ENCODE results near the gene SLC39A1.

Gene SLC39A1

GRCh38 chr1:153946622-153947241 lies 16.6 kb downstream of the SLC39A1 start, which contains the start of gene DENND4B:
DENND4B (minus strand) TSS chr1:153946718; CDS start chr1:153944374, 2,344 bp downstream.
- DNase-seq: peak; percentile 91

DNA sequence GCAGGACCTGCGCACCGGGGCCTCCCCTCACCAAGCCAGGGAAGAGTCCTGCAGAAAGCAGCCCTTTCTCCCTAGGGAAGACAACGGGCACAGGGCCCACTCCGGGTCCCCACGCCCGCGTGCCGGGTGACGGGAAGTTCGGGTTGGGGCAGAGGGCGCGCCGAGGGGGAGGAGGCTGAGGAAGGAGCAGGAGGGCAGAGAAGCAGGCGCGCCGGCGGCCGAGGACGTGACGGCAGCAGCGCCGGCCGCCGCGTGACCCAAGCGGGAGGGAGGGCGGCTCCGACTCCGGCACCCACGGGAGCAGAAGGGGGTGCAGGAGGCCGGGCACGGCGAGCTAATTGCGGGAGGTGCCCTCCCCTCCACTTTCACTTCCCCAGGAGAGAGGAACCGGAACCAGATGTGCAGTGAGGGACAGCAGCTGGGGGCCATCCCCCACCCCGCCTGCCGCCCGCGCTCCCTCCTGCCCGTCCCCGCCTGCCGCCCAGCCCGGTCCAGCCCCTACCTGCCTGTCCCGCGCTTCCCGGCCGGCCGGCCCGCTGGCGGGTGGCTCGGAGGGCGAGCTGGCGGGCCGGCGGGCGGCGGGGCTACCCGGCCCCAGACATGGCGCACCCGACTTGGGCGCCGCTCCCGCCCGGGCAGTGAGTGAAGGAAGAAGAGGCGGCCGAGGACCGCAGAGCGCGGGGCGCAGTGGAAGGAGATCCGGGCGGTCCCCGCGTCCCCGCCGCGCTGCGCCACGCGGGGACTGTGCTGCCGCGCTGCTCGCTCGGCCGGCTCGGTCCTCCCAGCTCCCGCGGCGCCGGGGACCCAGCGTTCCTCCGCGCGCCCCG lies 17.3 kb downstream of the SLC39A1 start:
- DNase-seq: peak; percentile 80

- DNase-seq: peak; percentile 57
Measured at GRCh38 chr1:153945131-153945794, 18.1 kb downstream of the SLC39A1 start.

- DNase-seq: no peak
Measured at GRCh38 chr1:153944827-153945117, 18.6 kb downstream of the SLC39A1 start.

GRCh38 chr1:153944005-153944826 lies 19.1 kb downstream of the SLC39A1 start:
- no peak for DNase-seq

DNA sequence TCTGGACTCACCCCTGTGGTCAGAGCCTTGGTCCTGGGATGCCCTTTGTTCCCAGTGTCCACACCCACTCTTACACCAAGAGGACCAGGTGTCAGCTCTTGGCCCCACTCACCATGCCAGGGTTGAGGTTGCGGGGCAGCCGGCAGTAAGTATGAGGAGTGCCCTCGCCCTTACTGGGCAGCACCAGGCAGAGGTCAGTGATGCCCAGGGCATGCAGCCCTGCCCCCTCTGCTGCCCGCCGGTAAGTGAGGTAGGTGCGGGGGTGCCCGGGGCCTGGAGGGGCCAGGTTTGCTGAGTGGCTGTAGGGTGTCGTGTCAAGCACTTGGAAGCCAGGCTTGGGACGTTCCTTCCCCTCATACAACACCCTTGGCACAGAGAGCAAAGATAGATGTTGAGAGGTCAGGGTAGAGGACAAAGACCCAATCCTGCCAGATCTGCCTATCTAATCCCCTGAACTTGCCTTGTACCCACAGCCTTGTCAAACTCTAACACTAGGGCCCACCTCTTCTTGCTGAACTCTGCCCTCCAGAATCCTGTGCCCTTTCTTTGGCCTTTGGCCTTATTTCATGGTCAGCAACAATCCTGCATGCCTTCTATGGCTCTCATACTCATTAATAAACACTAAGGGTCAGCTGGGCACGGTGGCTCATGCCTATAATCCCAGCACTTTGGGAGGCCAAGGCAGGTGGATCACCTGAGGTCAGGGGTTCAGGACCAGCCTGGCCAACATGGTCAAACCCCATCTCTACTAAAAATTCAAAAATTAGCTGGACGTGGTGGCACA lies 20.4 kb downstream of the SLC39A1 start:
- no peak for DNase-seq

DNA sequence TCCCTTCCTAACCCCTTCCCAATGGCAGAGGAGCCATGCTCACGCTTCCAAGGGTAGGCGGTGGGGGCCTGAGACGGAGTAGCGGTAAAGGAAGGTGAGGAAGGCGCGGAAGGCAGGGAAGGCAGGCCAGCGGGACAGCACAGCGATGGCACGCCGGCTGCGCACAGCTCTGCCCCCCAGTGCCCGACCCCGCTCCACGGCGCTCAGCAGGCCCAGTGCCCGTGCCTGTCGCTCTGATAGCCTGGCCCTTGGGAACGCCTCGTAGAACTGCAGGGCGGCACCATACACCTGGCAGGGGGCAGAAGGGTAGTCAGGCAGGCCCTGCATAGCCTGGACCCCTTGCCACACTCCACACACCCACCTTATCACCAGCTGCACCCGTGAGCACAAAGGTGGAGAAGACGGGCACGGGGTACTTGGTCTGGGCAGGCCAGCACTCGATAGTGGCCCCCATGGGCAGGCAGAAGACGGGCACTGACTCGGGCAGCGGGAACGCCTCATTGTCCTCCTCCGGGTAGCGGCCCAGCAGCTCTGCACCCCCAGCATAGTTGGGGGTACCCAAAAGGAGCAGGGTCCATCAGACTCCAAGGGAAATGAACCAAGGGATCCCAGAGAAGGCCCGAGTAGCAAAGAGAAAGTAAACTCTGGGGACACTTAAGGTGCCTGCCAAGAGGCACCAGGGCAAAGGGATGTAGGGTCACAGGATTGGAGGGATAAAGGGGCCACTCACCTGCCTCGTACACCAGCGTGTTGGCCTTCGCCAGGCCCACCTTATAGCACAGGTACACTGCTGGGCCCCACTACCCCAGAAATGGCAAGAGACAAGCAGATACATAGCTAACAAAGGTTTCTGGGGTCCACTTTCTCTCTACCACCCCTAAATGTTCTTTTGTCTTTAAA lies 21.3 kb downstream of the SLC39A1 start:
- no peak for DNase-seq

DNA sequence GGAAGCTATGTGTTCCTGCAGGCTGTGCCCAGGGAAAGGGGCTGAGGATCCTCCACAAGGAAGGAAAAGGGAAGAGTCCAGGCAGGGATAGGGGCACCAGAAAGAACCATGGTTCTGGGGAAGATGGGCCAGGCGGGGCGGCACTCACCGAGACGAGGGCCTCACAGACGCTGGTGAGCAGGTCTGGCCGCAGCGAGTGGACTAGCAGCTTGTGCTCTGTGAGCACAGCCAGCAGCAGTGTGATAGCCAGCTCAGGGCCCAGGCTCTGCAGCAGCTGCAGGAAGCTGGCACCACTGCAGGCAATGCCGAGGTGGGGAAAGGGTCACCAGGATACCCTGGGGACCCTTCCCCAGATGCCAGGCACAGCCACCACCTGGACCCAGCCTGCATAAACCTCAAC lies 22.6 kb downstream of the SLC39A1 start:
- DNase-seq: no peak

DNA sequence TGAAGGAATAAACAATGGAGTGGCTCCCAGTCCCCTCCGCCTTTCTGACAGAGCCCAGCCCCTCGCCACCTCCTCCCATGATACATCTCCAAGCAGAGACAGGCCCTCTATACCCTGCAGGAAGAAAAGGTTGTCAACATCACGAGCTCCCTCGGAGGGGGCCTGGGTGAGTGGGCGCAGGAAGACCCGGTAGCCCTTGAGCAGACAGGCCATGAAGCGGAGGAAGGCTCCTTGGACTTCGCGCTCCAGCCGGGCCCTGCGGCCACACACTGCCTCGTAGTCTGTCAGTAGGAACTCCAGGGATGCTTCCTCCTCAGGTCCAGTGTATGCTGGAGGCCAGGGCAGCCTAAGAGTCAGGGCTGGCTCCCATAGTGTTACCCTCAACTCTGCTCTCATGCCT lies 23.9 kb downstream of the SLC39A1 start:
- DNase-seq: no peak

- DNase-seq: no peak
Measured at GRCh38 chr1:153938996-153939395, 24.3 kb downstream of the SLC39A1 start.

DNA sequence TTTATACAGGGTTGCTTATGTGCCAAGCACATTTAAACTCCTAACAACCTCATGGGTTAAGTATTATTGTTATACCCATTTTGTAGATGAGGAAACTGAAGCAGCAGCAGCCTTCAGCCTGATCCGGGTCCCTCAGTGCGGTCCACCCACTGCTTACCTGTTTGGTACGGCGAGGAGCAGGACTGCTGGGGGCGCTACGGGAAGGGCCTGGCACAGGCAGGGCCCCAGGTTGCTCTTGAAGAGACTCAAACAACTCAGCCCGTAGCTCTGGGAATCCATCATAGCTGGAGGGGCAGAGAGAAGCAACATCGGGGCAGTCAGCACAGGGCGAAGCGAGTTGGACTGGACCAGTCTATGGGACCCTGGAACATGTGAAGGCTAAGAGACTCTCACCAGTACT lies 26.0 kb downstream of the SLC39A1 start:
- DNase-seq: no peak

DNA sequence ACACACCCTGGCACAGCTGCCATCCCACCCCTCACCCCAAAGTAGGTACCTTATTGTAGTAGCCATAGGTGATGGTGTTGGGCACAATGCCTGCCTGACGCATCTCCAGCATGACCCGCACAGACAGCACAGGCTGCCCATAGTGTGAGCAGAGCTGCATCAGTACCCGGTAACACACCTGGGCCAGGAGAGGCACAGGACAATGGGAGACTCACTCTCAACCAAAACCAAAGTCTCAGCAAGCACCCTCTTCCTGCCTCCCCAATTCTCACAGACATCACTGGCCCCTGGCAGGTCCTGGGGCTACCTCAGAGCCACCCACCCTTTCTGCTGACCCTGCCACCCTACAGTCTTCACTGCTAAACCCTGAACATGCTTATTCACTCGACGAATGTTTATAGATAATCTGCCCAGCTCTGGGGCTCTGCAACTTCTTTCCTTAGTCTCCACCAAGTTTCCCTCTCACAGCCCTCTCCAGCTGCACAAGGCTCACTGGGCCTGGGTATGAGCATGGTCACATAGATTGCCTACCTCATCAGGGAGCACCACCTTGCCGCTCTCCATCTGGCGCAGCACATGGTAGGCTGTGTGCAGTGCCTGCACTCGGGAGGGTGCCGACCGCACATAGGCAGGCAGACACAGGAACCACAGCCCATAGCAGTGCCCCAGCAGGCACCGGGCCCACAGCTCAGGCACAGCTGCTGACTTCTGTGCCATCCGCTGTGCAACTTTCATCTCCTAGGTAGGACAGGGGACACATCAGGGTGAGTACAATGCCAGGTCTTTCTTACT lies 27.1 kb downstream of the SLC39A1 start:
- DNase-seq: no peak

DNA sequence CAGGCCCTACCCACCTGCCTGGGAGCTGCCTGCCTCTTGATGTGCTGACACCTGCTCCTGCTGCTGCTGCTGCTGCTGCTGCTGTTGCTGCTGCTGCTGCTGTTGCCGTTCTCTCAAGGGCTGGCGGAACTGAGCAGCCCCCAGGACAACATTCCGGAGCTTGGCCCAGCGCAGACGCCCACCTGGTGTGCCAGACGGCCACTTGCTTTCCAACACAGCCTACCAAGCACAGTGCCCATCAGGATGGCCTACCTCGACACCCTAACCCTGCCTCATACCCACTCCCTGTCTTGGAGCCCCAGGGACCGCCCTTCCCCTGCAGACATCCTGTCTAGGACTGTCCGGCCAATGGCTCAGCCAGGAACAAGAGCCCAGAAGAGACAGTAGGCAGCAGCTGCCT lies 28.6 kb downstream of the SLC39A1 start:
- DNase-seq: no peak

DNA sequence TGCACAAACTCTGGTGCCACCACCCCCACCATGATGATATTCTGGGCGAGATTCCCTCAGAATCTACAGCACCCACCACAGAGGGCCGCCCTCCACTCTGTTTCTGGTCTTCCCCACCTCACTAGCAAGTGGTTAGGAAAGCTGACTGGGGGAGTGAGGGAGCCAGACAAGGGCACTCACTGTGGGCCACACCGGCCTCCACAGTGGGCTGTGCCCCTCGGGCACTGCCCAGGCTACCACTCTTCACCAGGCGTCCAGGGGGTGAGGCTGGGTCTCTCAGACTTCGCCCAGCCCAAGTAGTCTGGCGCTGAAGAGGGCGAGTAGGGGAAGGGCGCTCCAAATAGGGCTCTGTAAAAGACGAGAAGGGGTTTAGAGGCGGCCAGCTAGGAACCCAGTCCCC lies 29.4 kb downstream of the SLC39A1 start:
- DNase-seq: no peak

GRCh38 chr1:153933430-153933829 lies 29.9 kb downstream of the SLC39A1 start:
- no peak for DNase-seq

GRCh38 chr1:153932156-153933131 lies 30.9 kb downstream of the SLC39A1 start:
- no peak for DNase-seq

GRCh38 chr1:153929981-153930948 lies 33.1 kb downstream of the SLC39A1 start:
- no peak for DNase-seq

GRCh38 chr1:153929426-153929825 lies 33.9 kb downstream of the SLC39A1 start:
- no peak for DNase-seq

Measured in NCI-H69 (cell line).